Loucy (cell line): Measurements from ENCODE around the gene ARL2BP.

ENCODE experiments used
- H2AFZ ChIP-seq: fragments of 200-600 bp; sonication (generic); 2 replicates; pipeline ENCODE4 v1.6.0; 2016; ENCODE audit warnings: antibody characterized with exemption, mild to moderate bottlenecking, low read length, moderate library complexity
- H3F3A ChIP-seq: fragments of 200-600 bp; 2 replicates; pipeline ENCODE4 v1.6.0; 2016; ENCODE audit warnings: antibody characterized with exemption, low read depth, mild to moderate bottlenecking
- H3K27me3 ChIP-seq: fragments of 200-600 bp; sonication (generic); 2 replicates; pipeline ENCODE4 v1.6.1; 2014; ENCODE audit warnings: low read length, mild to moderate bottlenecking; ENCODE audit not compliant: insufficient read depth, poor library complexity, severe bottlenecking
- H3K36me3 ChIP-seq: fragments of 200-600 bp; sonication (generic); 2 replicates; pipeline ENCODE4 v1.6.1; 2016; ENCODE audit warnings: low read length; ENCODE audit not compliant: insufficient read depth
- H3K4me1 ChIP-seq: fragments of 200-600 bp; sonication (generic); 2 replicates; pipeline ENCODE4 v1.5.1; 2014; ENCODE audit warnings: low read length, mild to moderate bottlenecking; ENCODE audit not compliant: insufficient read depth, poor library complexity, severe bottlenecking
- H3K4me2 ChIP-seq: fragments of 200-600 bp; sonication (generic); 2 replicates; pipeline ENCODE4 v1.6.0; 2014; ENCODE audit warnings: antibody characterized with exemption, low read length, low read depth, mild to moderate bottlenecking; ENCODE audit not compliant: poor library complexity, severe bottlenecking
- H3K4me3 ChIP-seq: fragments of 200-600 bp; sonication (generic); 2 replicates; pipeline ENCODE4 v1.5.1; 2014; ENCODE audit warnings: low read length, mild to moderate bottlenecking, mixed read lengths; ENCODE audit not compliant: poor library complexity, severe bottlenecking
- H3K79me2 ChIP-seq: fragments of 200-600 bp; sonication (generic); 2 replicates; pipeline ENCODE4 v1.6.1; 2014; ENCODE audit warnings: low read length; ENCODE audit not compliant: insufficient read depth
- H3K9ac ChIP-seq: fragments of 200-600 bp; sonication (generic); 2 replicates; pipeline ENCODE4 v1.6.0; 2014; ENCODE audit warnings: mild to moderate bottlenecking, low read depth, low read length, moderate library complexity; ENCODE audit not compliant: poor library complexity, severe bottlenecking
- H3K9me2 ChIP-seq: fragments of 200-600 bp; sonication (generic); replicated peaks from 2 replicates; pipeline ENCODE4 v1.6.1; 2016; ENCODE audit warnings: low read depth, low read length, mixed read lengths
- H3K9me3 ChIP-seq: fragments of 200-600 bp; sonication (generic); 2 replicates; pipeline ENCODE4 v1.6.1; 2014; ENCODE audit warnings: mild to moderate bottlenecking, antibody characterized with exemption, low read length, low read depth; ENCODE audit not compliant: insufficient read depth
- H4K20me1 ChIP-seq: fragments of 200-600 bp; sonication (generic); 2 replicates; pipeline ENCODE4 v1.6.0; 2014; ENCODE audit warnings: antibody characterized with exemption, low read length, mild to moderate bottlenecking; ENCODE audit not compliant: insufficient read depth, poor library complexity, severe bottlenecking
- EZH2phosphoT487 ChIP-seq: fragments of 200-600 bp; IDR thresholded peaks from 2 replicates; pipeline ENCODE4 v1.6.1; 2018; ENCODE audit warnings: antibody characterized with exemption, mild to moderate bottlenecking, moderate library complexity, borderline replicate concordance
- TF ChIP-seq, protein P1 (sequence below): fragments of 200-600 bp; sonication (generic); conservative IDR thresholded peaks from 2 replicates; pipeline ENCODE4 v1.5.1; 2014; ENCODE audit warnings: mild to moderate bottlenecking, antibody characterized with exemption, low read length

The ARL2BP gene

GRCh38 chr16:57283959-57284208 lies 38.8 kb downstream of the ARL2BP start:
- Histone ChIP-seq H4K20me1 (no peaks in the 10 kb centered on the region), H3K4me3 (no peak overlapping the region), H3K9me2 (no peaks in the 10 kb centered on the region), H3K9me3 (no peaks in the 10 kb centered on the region), H3K4me2 (no peak overlapping the region), H3K4me1 (no peaks in the 10 kb centered on the region), H3K9ac (no peak overlapping the region), H3F3A (no peaks in the 10 kb centered on the region), H3K79me2 (no peaks in the 10 kb centered on the region), H3K36me3 (no peaks in the 10 kb centered on the region), H3K27me3 (peaks cover 9% of the 10 kb centered on the region), H2AFZ (no peak overlapping the region)
- TF ChIP-seq, protein P1, sequence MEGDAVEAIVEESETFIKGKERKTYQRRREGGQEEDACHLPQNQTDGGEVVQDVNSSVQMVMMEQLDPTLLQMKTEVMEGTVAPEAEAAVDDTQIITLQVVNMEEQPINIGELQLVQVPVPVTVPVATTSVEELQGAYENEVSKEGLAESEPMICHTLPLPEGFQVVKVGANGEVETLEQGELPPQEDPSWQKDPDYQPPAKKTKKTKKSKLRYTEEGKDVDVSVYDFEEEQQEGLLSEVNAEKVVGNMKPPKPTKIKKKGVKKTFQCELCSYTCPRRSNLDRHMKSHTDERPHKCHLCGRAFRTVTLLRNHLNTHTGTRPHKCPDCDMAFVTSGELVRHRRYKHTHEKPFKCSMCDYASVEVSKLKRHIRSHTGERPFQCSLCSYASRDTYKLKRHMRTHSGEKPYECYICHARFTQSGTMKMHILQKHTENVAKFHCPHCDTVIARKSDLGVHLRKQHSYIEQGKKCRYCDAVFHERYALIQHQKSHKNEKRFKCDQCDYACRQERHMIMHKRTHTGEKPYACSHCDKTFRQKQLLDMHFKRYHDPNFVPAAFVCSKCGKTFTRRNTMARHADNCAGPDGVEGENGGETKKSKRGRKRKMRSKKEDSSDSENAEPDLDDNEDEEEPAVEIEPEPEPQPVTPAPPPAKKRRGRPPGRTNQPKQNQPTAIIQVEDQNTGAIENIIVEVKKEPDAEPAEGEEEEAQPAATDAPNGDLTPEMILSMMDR = no peak
- no peak for TF ChIP-seq EZH2phosphoT487

DNA sequence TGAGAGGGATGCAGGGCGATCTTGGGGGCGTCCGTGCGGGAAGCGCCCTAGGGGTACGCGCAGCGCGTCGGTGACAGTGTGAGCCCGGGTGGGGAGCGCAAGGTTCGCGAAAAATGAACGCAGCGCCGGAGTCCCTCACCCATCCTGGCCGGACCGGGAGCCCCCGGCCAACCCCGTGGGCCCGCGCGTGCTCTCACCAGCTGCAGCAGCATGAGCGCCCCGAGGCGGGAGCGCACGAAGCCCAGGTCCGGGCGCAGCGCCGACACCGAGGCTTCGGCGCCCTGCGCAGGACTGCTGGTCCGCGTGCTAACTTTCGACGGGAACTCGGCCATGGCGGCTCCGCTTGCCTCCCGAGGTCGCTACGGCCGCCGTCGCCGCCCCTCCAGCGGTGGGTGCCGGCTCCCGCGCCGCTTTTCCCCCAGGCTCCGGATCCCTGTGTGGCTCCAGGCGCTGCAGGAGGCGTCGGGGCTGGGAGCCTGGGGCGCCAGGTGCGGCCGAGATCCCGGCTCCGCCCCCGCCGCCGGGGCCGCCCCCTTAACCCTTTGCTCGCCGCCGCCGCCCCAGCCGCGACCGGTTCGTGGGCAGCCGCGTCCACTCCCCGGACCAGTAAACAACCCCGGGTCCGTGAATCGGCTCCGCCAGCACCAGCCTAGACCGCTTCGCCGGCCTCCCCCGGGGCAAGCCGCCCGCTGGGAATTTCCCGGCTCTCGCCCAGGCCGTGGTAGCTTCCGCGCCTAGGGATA lies 39.3 kb downstream of the ARL2BP start, which contains the start of gene PLLP:
TSS of gene PLLP (minus strand) at position 464 of the 743 bp plus-strand sequence. CDS start at position 332, 132 bp downstream.
- H3K27me3 ChIP-seq = peaks cover 5% of the 10 kb centered on the region
- no peak within 1 kb of the TSS for H2AFZ ChIP-seq
- H3K9ac ChIP-seq = no peak within 1 kb of the TSS
- TF ChIP-seq EZH2phosphoT487 = no peak
- TF ChIP-seq, protein P1 = no peak
- no peak within 1 kb of the TSS for H3K4me3 ChIP-seq
- no peak within 1 kb of the TSS for H3K4me2 ChIP-seq
- H3K36me3 ChIP-seq = no peaks in the 10 kb centered on the region
- H3K4me1 ChIP-seq = no peaks in the 10 kb centered on the region
- no peaks in the 10 kb centered on the region for H3K9me2 ChIP-seq
- no peaks in the 10 kb centered on the region for H3K79me2 ChIP-seq
- no peaks in the 10 kb centered on the region for H3F3A ChIP-seq
- H3K9me3 ChIP-seq = no peaks in the 10 kb centered on the region
- H4K20me1 ChIP-seq = no peaks in the 10 kb centered on the region

DNA sequence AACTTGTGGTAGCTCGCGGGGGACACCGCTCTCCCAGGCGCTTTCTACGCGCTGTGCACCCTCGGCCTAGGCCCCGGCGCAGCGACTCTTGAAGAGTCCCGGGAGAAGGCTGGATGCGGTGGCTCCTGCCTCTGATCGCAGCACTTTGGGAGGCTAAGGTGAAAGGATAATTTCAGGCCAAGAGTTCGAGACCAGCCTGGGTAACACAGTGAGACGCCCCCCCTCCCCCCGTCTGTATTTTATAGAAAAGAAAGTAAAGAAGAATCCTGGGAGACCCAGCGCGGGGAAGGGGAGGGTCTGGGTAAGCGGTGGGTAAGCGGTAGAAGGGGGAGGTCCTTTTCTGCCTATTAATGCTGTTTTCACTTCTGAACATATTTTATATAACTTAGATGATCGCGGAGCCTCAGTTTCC lies 39.9 kb downstream of the ARL2BP start:
- H3K9me2 ChIP-seq = no peaks in the 10 kb centered on the region
- no peaks in the 10 kb centered on the region for H3F3A ChIP-seq
- H3K4me1 ChIP-seq = no peaks in the 10 kb centered on the region
- H3K9me3 ChIP-seq = no peaks in the 10 kb centered on the region
- H2AFZ ChIP-seq = no peak overlapping the region
- TF ChIP-seq EZH2phosphoT487 = no peak
- TF ChIP-seq, protein P1 = no peak
- H3K79me2 ChIP-seq = no peaks in the 10 kb centered on the region
- H3K36me3 ChIP-seq = no peaks in the 10 kb centered on the region
- peaks cover 5% of the 10 kb centered on the region for H3K27me3 ChIP-seq
- H3K9ac ChIP-seq = no peak overlapping the region
- no peak overlapping the region for H3K4me3 ChIP-seq
- no peaks in the 10 kb centered on the region for H4K20me1 ChIP-seq
- no peak overlapping the region for H3K4me2 ChIP-seq
